ENCODE data around the gene TNFAIP2. TPM values are rescaled to one million over a fixed set of nuclear protein-coding genes. Genes with fewer than 3 reads are reported as not detected.
"Not testable (repeated sequence)": the region's sequence is repeated elsewhere in the genome, so short reads cannot be mapped to it uniquely, and the experiment has no call there.

The TNFAIP2 gene
- total and polyA plus RNA-seq, 5 donors = 41.5 to 51.3 (median 48.6) TPM

DNA sequence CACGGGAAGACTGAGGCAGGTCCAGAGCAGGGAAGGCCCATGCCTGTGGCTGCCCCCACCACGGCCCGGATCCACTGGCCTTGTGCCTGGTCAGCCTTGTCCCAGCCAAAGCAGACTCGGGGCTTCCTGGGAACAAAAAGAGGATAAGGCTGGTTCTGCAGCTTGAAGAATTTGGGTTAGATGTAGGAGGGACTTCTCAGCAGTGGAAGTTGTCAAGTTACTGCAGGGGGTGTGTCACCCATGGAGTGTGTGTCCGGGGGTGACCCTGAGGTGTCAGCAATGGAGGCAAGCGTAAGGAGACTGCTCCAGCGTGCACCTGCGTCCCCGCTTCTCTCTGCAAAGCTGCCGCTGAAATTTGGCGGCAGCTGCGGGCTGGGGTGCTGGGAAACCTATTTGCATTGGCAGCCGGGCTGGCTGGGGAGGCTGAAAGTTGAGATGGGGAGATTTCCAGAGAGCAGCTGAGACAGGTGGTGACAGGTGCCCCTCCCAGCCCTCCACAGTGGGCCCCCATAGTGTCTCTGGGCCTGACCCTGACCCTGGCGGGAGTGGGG is 12.5 kb upstream of the TNFAIP2 start:
- ATAC-seq (peak; percentile 40 to 50), DNase-seq (peak in 2 of 3 donors; percentile 82 to 86)
- H3K9me3 ChIP-seq (ENCODE audit: control insufficient read depth, low read length) = no peaks in the 10 kb centered on the region
- no peaks in the 10 kb centered on the region for H3K4me1 ChIP-seq (ENCODE audit: control insufficient read depth, insufficient read depth, low read length)
- no peak overlapping the region for H3K4me3 ChIP-seq (ENCODE audit: low read length)
- H3K27ac ChIP-seq (ENCODE audit: low read length) = no peak overlapping the region
- 51% methylated on average over 14 of the region's 14 CpGs for WGBS
- H3K27me3 ChIP-seq (ENCODE audit: control insufficient read depth, insufficient read depth) = no peaks in the 10 kb centered on the region
- intact Hi-C loops (cut with DNase I) = no loop called here

DNA sequence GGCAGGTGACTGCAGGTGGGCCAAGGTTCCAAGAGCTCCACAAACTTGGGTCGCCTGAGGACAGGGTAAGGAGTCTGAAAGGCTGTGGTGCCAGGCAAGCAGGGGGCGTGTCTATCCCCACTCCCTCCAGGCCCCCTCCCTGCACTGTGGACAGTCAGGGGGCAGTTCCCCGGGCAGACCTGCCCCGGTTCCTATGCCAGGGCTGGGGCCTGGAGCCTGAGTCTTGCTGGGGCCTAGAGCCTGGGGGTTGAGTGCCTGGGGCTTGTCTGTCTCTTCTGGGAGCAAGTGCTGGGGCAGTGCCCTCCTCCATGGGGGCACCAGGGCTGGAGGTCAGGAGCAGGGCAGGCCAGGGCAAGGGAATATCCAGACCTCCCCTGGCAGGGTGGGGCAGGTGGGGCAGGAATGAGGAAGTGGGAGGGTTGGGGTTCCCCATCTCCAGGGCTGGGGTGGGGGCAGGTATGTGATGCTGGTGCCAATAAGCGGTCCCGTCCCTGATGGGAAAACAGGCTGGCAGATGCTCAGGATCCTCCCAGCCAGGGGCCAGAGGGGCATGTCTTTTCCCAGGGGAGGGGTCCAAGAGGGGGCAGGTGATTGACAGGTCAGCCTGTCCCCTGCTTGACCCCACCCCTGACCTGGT is 11.9 kb upstream of the TNFAIP2 start:
- Histone ChIP-seq H3K27me3 (ENCODE audit: control insufficient read depth, insufficient read depth) (no peaks in the 10 kb centered on the region), H3K9me3 (ENCODE audit: control insufficient read depth, low read length) (no peaks in the 10 kb centered on the region), H3K4me1 (ENCODE audit: control insufficient read depth, insufficient read depth, low read length) (no peaks in the 10 kb centered on the region), H3K27ac (ENCODE audit: low read length) (no peak overlapping the region), H3K4me3 (ENCODE audit: low read length) (no peak overlapping the region)
- ATAC-seq (peak in 1 of 2 donors; percentile 4), DNase-seq (no peak)
- WGBS = 73% methylated on average over 6 of the region's 6 CpGs
- intact Hi-C loops (cut with DNase I) = no loop called here

DNA sequence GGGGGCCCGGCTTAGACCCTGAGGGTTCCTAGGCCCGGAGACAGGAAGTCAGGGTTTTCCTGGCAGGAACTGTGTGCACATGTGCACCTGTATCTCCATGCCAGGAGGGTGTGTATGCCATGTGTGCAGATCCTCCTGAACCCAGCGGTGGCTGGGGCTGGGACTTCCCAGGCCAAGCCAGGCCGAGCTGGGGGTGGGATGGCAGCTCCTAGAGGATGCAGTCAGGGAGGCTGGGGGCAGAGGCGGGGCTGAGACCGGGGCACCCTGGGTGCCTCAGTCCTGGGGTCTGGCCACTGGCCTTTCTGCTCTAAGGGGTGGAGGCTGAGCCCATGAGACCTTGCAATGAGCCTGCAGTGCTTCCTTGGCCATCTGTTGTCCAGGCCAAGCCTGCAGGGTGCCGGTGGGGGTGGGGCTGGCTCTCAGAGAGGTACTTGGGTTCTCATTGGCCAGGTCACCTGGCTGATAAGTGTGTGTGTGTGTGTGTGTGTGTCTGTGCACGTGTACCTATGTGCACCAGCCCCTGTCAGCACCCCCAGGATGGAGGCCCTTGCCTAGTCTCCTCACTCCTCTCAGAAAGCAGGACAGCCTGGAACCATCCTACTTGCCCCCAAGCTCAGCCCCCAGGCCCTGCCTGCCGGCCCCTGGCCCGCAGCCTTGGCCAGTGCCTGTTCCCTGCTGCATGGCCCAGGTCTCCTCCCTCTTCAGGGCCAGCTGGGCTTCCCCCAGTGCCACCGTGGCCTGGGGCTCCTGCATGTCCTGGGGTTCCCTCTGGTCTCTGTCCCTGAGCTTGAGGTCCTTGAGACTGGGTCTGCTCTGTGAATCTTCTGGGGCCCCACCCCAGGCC is 10.6 kb upstream of the TNFAIP2 start:
- intact Hi-C loops (cut with DNase I) = no loop called here
- DNase-seq (no peak), ATAC-seq (no peak)
- H3K4me3 ChIP-seq (ENCODE audit: low read length) = no peak overlapping the region
- no peaks in the 10 kb centered on the region for H3K4me1 ChIP-seq (ENCODE audit: control insufficient read depth, insufficient read depth, low read length)
- H3K27ac ChIP-seq (ENCODE audit: low read length) = no peak overlapping the region
- no peaks in the 10 kb centered on the region for H3K27me3 ChIP-seq (ENCODE audit: control insufficient read depth, insufficient read depth)
- H3K9me3 ChIP-seq (ENCODE audit: control insufficient read depth, low read length) = no peaks in the 10 kb centered on the region
- 72% methylated on average over 11 of the region's 11 CpGs for WGBS

DNA sequence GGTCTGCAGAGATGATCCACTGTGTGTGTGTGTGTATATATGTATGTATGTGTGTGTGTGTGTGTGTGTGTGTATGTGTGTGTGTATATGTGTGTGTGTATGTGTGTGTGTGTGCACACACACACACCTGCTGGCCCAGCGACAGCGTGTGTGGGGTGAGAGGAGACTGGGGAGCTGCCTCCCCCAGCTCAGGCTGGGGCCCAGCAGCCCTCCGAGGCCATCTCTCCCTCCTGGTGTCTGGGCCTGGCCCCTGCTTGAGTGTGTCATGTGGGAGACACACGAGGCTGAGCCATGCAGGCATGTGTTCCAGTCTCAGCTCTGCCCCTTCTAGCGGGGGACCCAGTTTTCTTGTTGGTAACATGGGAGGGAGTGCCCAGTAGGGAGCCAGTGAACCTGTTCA is 10.0 kb upstream of the TNFAIP2 start:
- Histone ChIP-seq H3K27me3 (ENCODE audit: control insufficient read depth, insufficient read depth) (no peaks in the 10 kb centered on the region), H3K4me1 (ENCODE audit: control insufficient read depth, insufficient read depth, low read length) (peaks cover 3% of the 10 kb centered on the region), H3K4me3 (ENCODE audit: low read length) (no peak overlapping the region), H3K9me3 (ENCODE audit: control insufficient read depth, low read length) (no peaks in the 10 kb centered on the region), H3K27ac (ENCODE audit: low read length) (no peak overlapping the region)
- DNase-seq (no peak), ATAC-seq (no peak)
- intact Hi-C loops (cut with DNase I) = no loop called here
- WGBS = 79% methylated on average over 5 of the region's 5 CpGs

DNA sequence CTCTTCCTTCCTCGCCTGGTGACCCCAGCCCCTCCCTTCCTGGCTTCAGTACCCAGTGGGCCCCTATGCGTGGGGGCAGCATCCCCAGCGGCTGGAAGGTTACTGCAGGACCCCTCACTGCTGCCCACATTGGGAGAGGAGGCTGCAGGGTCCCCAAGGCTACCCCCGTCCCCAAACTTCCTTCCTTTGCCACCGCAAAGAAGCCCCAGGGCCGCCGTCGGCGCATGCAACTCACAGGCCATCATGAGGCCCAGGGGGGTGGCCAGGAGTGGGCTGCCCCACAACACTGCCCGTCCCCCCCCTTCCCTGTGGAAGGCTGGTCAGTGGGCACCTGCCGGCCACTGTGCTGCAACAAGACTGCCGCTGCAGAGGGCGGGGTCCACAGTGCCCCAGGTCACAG is 9.5 kb upstream of the TNFAIP2 start:
- intact Hi-C loops (cut with DNase I) = no loop called here
- no peak overlapping the region for H3K27ac ChIP-seq (ENCODE audit: low read length)
- no peaks in the 10 kb centered on the region for H3K9me3 ChIP-seq (ENCODE audit: control insufficient read depth, low read length)
- peaks cover 4% of the 10 kb centered on the region for H3K4me1 ChIP-seq (ENCODE audit: control insufficient read depth, insufficient read depth, low read length)
- ATAC-seq (no peak), DNase-seq (no peak)
- 86% methylated on average over 13 of the region's 13 CpGs for WGBS
- H3K4me3 ChIP-seq (ENCODE audit: low read length) = no peak overlapping the region
- H3K27me3 ChIP-seq (ENCODE audit: control insufficient read depth, insufficient read depth) = no peaks in the 10 kb centered on the region

DNA sequence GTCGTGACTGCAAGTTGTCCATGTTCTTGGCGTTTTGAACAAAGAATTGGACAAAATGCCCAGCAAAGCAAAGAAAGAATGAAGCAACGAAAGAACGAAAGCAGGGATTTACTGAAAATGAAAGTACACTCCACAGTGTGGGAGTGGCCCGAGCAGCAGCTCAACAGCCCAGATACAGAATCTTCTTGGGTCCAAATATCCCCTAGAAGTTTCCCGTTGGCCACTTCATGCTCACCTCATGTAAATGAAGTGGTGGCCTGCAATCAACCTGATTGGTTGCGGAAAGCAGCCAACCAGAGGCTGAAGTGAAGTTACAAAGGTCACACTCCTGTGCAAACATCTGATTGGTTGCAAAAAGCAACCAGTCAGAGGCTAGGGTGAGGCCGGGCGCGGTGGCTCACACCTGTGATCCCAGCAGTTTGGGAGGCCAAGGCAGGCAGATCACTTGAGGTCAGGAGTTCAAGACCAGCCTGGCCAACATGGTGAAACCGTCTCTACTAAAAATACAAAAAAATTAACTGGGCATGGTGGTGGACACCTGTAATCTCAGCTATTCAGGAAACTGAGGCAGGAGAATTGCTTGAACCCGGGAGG is 8.1 kb upstream of the TNFAIP2 start:
- H3K9me3 ChIP-seq (ENCODE audit: control insufficient read depth, low read length); H3K27me3 ChIP-seq (ENCODE audit: control insufficient read depth, insufficient read depth); H3K4me1 ChIP-seq (ENCODE audit: control insufficient read depth, insufficient read depth, low read length); H3K4me3 ChIP-seq (ENCODE audit: low read length); H3K27ac ChIP-seq (ENCODE audit: low read length); ATAC-seq; intact Hi-C loops (cut with DNase I); DNase-seq: not testable (repeated sequence)
- WGBS = 63% methylated on average over 12 of the region's 12 CpGs

DNA sequence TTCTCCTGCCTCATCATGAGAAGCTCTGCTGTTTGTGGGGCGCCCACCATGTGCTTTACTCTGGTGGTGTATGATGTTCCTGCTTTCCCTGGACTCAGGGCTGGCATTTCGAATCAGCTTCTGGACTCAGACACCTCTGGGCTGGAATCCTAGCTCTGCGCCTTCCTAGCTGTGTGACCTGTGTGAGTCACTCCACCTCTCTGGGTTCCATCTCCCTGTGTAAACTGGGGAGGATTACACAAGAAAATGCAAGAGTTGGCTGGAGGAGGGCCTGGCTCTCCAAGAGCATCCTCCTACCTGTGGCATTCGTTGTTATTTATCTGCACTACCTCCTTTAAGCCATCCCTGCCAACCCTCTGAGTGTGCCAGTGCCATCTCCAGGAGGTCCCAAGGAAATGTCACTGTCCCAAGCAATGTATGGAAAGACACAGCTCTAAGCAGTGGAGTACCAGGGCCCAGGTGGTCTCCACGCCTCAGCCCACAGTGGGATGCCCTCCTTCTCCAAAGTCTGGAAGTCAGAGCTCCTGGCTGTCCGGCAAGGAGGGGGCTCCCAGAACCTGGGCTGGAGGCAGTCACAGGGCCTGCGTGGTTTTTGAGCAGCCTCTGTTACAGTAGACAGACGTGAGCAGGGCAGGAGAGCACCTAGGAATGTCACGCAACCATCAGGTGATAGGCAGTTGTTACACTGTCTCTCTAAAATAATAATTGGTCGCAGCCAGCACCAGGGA is 7.3 kb upstream of the TNFAIP2 start:
- no peaks in the 10 kb centered on the region for H3K27me3 ChIP-seq (ENCODE audit: control insufficient read depth, insufficient read depth)
- intact Hi-C loops (cut with DNase I) = no loop called here
- ATAC-seq (no peak), DNase-seq (no peak)
- peaks cover 8% of the 10 kb centered on the region for H3K4me1 ChIP-seq (ENCODE audit: control insufficient read depth, insufficient read depth, low read length)
- H3K9me3 ChIP-seq (ENCODE audit: control insufficient read depth, low read length) = no peaks in the 10 kb centered on the region
- no peak overlapping the region for H3K4me3 ChIP-seq (ENCODE audit: low read length)
- no peak overlapping the region for H3K27ac ChIP-seq (ENCODE audit: low read length)
- 93% methylated on average over 10 of the region's 10 CpGs for WGBS

GRCh38 chr14:103116636-103117035 is 6.6 kb upstream of the TNFAIP2 start:
- H3K4me3 ChIP-seq (ENCODE audit: low read length) = no peak overlapping the region
- 92% methylated on average over 17 of the region's 17 CpGs for WGBS
- no peaks in the 10 kb centered on the region for H3K9me3 ChIP-seq (ENCODE audit: control insufficient read depth, low read length)
- H3K27me3 ChIP-seq (ENCODE audit: control insufficient read depth, insufficient read depth) = no peaks in the 10 kb centered on the region
- intact Hi-C loops (cut with DNase I) = no loop called here
- DNase-seq (peak in 1 of 3 donors; percentile 56), ATAC-seq (no peak)
- no peak overlapping the region for H3K27ac ChIP-seq (ENCODE audit: low read length)
- peaks cover 8% of the 10 kb centered on the region for H3K4me1 ChIP-seq (ENCODE audit: control insufficient read depth, insufficient read depth, low read length)

- peak in 1 of 3 donors; percentile 14 for DNase-seq
- 93% methylated on average over 7 of the region's 7 CpGs for WGBS
- H3K4me3 ChIP-seq (ENCODE audit: low read length); H3K27ac ChIP-seq (ENCODE audit: low read length); intact Hi-C loops (cut with DNase I); ATAC-seq; H3K4me1 ChIP-seq (ENCODE audit: control insufficient read depth, insufficient read depth, low read length); H3K27me3 ChIP-seq (ENCODE audit: control insufficient read depth, insufficient read depth); H3K9me3 ChIP-seq (ENCODE audit: control insufficient read depth, low read length): not testable (repeated sequence)
These were observed 5.8 kb upstream of the TNFAIP2 start for GRCh38 chr14:103117499-103117898.

DNA sequence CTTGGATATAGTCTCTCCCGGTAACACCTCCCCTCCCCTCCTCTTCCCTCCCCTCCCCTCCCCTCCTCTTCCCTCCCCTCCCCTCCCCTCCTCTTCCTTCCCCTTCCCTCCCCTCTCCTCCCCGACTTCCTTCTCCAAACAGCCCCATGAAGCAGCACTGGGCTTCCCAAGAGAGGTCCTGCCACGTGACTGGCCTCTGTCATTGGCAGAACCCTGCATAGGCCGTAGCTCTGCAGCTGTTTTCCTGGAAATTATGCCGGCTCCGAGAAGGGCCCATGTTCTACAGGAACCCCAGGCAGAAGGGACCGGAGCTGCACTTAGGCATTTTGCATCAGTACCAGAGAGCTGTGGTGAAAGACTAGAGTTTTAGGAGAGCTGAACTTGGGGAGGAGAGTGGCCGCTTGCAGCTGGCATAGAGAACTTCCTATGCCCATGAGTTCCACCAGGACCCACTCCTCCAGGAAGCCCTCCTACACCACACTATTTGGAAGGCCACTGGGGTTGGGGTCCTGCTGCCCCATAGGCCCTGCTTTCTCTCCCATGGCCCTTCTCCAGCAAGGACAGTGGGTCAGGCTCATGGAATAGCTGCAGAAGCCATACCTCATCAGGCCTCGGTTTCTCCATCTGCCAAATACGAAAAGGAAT is 5.1 kb upstream of the TNFAIP2 start:
- no peak overlapping the region for H3K4me3 ChIP-seq (ENCODE audit: low read length)
- no peaks in the 10 kb centered on the region for H3K27me3 ChIP-seq (ENCODE audit: control insufficient read depth, insufficient read depth)
- 34% methylated on average over 9 of the region's 10 CpGs for WGBS
- H3K4me1 ChIP-seq (ENCODE audit: control insufficient read depth, insufficient read depth, low read length) = peaks cover 8% of the 10 kb centered on the region
- intact Hi-C loops (cut with DNase I) = no loop called here
- peak; percentile 89 to 95 (median 94) for DNase-seq
- peak; percentile 51 to 52 for ATAC-seq
- H3K27ac ChIP-seq (ENCODE audit: low read length) = peak overlapping the region; percentile 82
- no peaks in the 10 kb centered on the region for H3K9me3 ChIP-seq (ENCODE audit: control insufficient read depth, low read length)
